HepG2 (cell line): ENCODE measurements around the gene FETUB. TPM values are rescaled to one million over a fixed set of nuclear protein-coding genes. Genes with fewer than 3 reads are reported as not detected.

Experiments
- GMEB2 ChIP-seq: IDR thresholded peaks from 2 replicates; pipeline ENCODE4 v1.6.1; 2016; ENCODE audit warnings: missing biosample characterization, missing genetic modification reagents, low read depth
- JARID2 ChIP-seq: sonication (generic); formaldehyde crosslinking; IDR thresholded peaks from 2 replicates; pipeline ENCODE4 v1.8.1; 2023; ENCODE audit warnings: missing genetic modification reagents, inconsistent platforms; ENCODE audit not compliant: insufficient replicate concordance
- MAX ChIP-seq: IDR thresholded peaks from 2 replicates; pipeline ENCODE4 v1.6.1; 2012; ENCODE audit warnings: inconsistent platforms
- NBN ChIP-seq: fragments of 450-650 bp; conservative IDR thresholded peaks from 2 replicates; pipeline ENCODE4 v1.6.1; 2017
- PAF1 ChIP-seq: IDR thresholded peaks from 2 replicates; pipeline ENCODE4 v1.6.1; 2016; ENCODE audit warnings: missing genetic modification reagents, missing compliant biosample characterization
- RFX1 ChIP-seq: fragments of 450-650 bp; IDR thresholded peaks from 2 replicates; pipeline ENCODE4 v1.6.1; 2017
- RXRB ChIP-seq: IDR thresholded peaks from 2 replicates; pipeline ENCODE4 v1.6.1; 2016; ENCODE audit warnings: borderline replicate concordance, missing genetic modification reagents, missing compliant biosample characterization
- TCF12 ChIP-seq, 2 experiments: fragments of 450-650 bp in 1 of 2; sonication (generic) in 1 of 2; formaldehyde crosslinking in 1 of 2; IDR thresholded peaks; 2 replicates each; pipeline versions ENCODE4 v1.6.1 to v1.8.0; 2017 to 2022; ENCODE audit warnings: antibody characterized with exemption in 1 of 2, mild to moderate bottlenecking in 1 of 2, missing genetic modification reagents in 1 of 2, moderate library complexity in 1 of 2
- ZBTB37 ChIP-seq: sonication (generic); formaldehyde crosslinking; IDR thresholded peaks from 2 replicates; pipeline ENCODE4 v1.4.0; 2020; ENCODE audit warnings: mild to moderate bottlenecking, missing genetic modification reagents
- ZBTB4 ChIP-seq: sonication (generic); formaldehyde crosslinking; IDR thresholded peaks from 2 replicates; pipeline ENCODE4 v1.4.0; 2020; ENCODE audit warnings: missing genetic modification reagents, mild to moderate bottlenecking, borderline replicate concordance
- ZNF337 ChIP-seq: sonication (generic); formaldehyde crosslinking; IDR thresholded peaks from 2 replicates; pipeline ENCODE4 v1.5.1; 2020; ENCODE audit warnings: missing genetic modification reagents, low read depth, mild to moderate bottlenecking, borderline replicate concordance
- ZNF430 ChIP-seq: sonication (generic); formaldehyde crosslinking; IDR thresholded peaks from 2 replicates; pipeline ENCODE4 v1.9.0; 2021; ENCODE audit warnings: mild to moderate bottlenecking, missing genetic modification reagents
- ZNF451 ChIP-seq: sonication (generic); formaldehyde crosslinking; IDR thresholded peaks from 2 replicates; pipeline ENCODE4 v1.5.0; 2020; ENCODE audit warnings: mild to moderate bottlenecking, missing genetic modification reagents
- ZNF512 ChIP-seq: sonication (generic); formaldehyde crosslinking; IDR thresholded peaks from 2 replicates; pipeline ENCODE4 v1.4.0; 2020; ENCODE audit warnings: mild to moderate bottlenecking, missing genetic modification reagents
- ZNF512B ChIP-seq: sonication (generic); formaldehyde crosslinking; IDR thresholded peaks from 2 replicates; pipeline ENCODE4 v1.5.1; 2020; ENCODE audit warnings: missing genetic modification reagents, mild to moderate bottlenecking, borderline replicate concordance
- ZNF761 ChIP-seq: sonication (generic); formaldehyde crosslinking; conservative IDR thresholded peaks from 2 replicates; pipeline ENCODE4 v1.4.0; 2020; ENCODE audit warnings: mild to moderate bottlenecking, missing genetic modification reagents
- polyA plus RNA-seq, 8 experiments: library from polyadenylated mRNA; depleted of rRNA in 3 of 8; stranded (reverse) in 7 of 8; unstranded in 1 of 8; fragments of >200 nt; fragmentation: Illumina TruSeq in 4 of 8; extraction: Trizol in 4 of 8; gene quantifications; 2 replicates each; pipeline versions ENCODE4 v1.2.1 to v1.2.3, GENCODE V29; 2011 to 2016; ENCODE audit warnings: low read depth in 4 of 8, missing spikeins in 1 of 8, mixed read lengths in 1 of 8; ENCODE audit not compliant: insufficient read depth in 1 of 8
- total RNA-seq, 5 experiments: library from RNA; depleted of rRNA; stranded (reverse); fragments of >200 nt; fragmentation: Illumina TruSeq; extraction: Trizol; gene quantifications; 2 replicates each; pipeline ENCODE4 v1.2.3, GENCODE V29; 2016; ENCODE audit warnings: low read depth in 1 of 5

FETUB gene
- total and polyA plus RNA-seq, 2 of the 13 experiments (the other 11 are each of a cell fraction or from before 2014, with no cell fraction given): 2.1 to 4.4 TPM

- TF ChIP-seq ZBTB4 (CRISPR knock-in tag) (peak; percentile 76; the same call in 1 of the 2 replicates), TCF12 (IDR thresholded peaks at IDR 0.05) (no peak), TCF12 (CRISPR knock-in tag; IDR thresholded peaks at IDR 0.05) (peak; percentile 62; the same call in 1 of the 2 replicates), ZNF761 (CRISPR knock-in tag) (peak; percentile 77; the same call in 1 of the 2 replicates), JARID2 (CRISPR knock-in tag) (no peak), MAX (no peak), ZNF512 (CRISPR knock-in tag) (no peak), ZBTB37 (CRISPR knock-in tag) (peak; percentile 57; the same call in 1 of the 2 replicates), ZNF512B (CRISPR knock-in tag) (peak; percentile 75; the same call in 1 of the 2 replicates), ZNF451 (peak; percentile 73), ZNF430 (CRISPR knock-in tag) (peak; percentile 84; the same call in 1 of the 2 replicates), GMEB2 (no peak), PAF1 (CRISPR knock-in tag) (peak; percentile 97), ZNF337 (CRISPR knock-in tag) (peak; percentile 38; the same call in 1 of the 2 replicates), NBN (no peak), RFX1 (no peak), RXRB (CRISPR knock-in tag) (0 out of 2 replicates have a peak, but pooled peaks have one; percentile 30)
Measured at GRCh38 chr3:186620213-186621092, 19.7 kb upstream of the FETUB start (continued).
